Measurements from ENCODE around the gene ATP4A.

Gene ATP4A

DNA sequence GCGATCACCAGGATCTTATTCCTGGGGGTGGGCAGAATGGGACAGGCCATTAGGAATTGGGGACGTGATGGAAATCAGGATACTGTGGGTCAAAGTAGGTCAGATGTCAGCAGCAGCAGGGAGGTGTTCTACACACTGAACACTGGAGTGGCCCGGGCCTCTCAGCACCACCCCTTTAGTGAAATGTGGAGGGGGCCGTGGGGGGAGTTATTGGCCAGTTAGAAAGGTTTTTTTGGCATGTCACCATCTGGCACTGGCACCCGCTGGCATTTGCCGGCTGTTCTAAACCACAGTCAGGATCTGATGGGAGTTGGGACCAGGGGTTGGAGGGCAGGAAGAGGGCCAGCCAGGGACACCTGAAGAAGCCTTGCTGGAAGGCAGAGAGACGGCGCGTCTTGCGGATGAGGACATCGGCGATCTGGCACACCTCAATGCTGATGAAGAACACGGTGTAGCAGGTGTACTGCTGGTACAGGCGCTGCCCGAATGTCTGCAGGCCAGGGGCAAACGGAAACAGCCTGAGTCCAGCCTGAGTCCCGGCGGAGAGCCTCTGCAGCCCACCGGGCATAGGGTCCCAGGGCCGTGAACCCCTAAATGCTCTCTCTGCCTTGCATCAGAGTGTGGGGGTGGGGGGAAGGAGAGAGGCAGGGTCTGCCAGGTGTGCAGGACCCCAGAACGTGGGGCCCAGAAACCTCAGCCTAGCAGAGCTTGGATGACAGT lies 12.2 kb downstream of the ATP4A start:
- Histone ChIP-seq H3K27me3 (ENCODE audit: control insufficient read depth in 1 of 2, insufficient read depth in 2 of 2, low read length in 2 of 2) (peaks cover 0 to 3% of the 10 kb centered on the region in 2 donors), H3K27ac (ENCODE audit: low read depth, low read length) (no peak overlapping the region)

DNA sequence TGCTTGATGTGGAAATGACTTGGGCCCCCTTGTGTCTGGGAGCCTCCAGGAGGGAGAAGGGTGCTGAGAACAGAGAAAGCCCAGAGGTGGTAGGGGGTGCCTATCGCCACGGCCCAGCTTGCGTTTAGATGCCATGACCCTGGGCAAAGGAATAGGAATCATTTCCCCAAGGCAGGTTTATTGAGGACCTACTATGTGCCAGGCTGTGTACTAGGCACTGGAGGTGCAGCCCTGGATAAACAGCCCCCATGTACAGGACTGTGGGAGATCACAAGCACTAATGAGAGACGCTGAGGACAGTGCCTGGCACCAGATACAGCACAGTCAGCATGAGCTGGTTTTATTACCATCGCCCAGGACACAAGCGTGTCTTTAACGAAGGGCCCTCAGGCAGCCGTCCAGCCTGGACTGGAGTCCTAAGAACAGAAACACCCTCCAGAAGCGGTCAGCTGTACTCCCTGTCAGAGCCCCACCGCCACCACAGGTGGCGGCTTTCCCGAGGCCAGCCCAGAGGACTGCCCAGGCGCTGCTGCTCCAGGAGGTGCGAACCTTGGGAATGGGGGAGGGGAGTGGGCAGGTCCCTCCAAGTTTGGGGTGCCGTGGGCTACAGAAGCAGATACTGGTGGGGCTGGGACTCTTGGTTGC lies 13.5 kb downstream of the ATP4A start:
- no peaks in the 10 kb centered on the region for H3K9me3 ChIP-seq (ENCODE audit: control insufficient read depth in 1 of 2, low read length in 2 of 2)
- H3K4me3 ChIP-seq (ENCODE audit: low read depth in 1 of 2, low read length in 2 of 2) = no peak overlapping the region
- no peak overlapping the region for H3K27ac ChIP-seq (ENCODE audit: low read depth, low read length)
- peaks cover 0 to 5% of the 10 kb centered on the region in 2 donors for H3K36me3 ChIP-seq (ENCODE audit: control insufficient read depth in 1 of 2, insufficient read depth in 2 of 2, low read length in 2 of 2)
- H3K9ac ChIP-seq (ENCODE audit: low read depth in 1 of 2, low read length in 2 of 2) = no peak overlapping the region
- no peaks in the 10 kb centered on the region for H3K27me3 ChIP-seq (ENCODE audit: control insufficient read depth in 1 of 2, insufficient read depth in 2 of 2, low read length in 2 of 2)
- peaks cover 9 to 11% of the 10 kb centered on the region in 2 donors for H3K4me1 ChIP-seq (ENCODE audit: control insufficient read depth in 1 of 2, insufficient read depth in 2 of 2, low read length in 2 of 2)

More for the DNA sequence above, 12.2 kb downstream of the ATP4A start:
- H3K4me1 ChIP-seq (ENCODE audit: control insufficient read depth in 1 of 2, insufficient read depth in 2 of 2, low read length in 2 of 2) = peaks cover 7 to 8% of the 10 kb centered on the region in 2 donors
- no peak overlapping the region for H3K9ac ChIP-seq (ENCODE audit: low read depth in 1 of 2, low read length in 2 of 2)
- peaks cover 0 to 5% of the 10 kb centered on the region in 2 donors for H3K36me3 ChIP-seq (ENCODE audit: control insufficient read depth in 1 of 2, insufficient read depth in 2 of 2, low read length in 2 of 2)
- H3K4me3 ChIP-seq (ENCODE audit: low read depth in 1 of 2, low read length in 2 of 2) = no peak overlapping the region
- no peaks in the 10 kb centered on the region for H3K9me3 ChIP-seq (ENCODE audit: control insufficient read depth in 1 of 2, low read length in 2 of 2)

- Histone ChIP-seq H3K27me3 (ENCODE audit: control insufficient read depth in 1 of 2, insufficient read depth in 2 of 2, low read length in 2 of 2) (no peaks in the 10 kb centered on the region), H3K4me3 (ENCODE audit: low read depth in 1 of 2, low read length in 2 of 2) (no peak overlapping the region), H3K27ac (ENCODE audit: low read depth, low read length) (no peak overlapping the region), H3K9ac (ENCODE audit: low read depth in 1 of 2, low read length in 2 of 2) (no peak overlapping the region), H3K4me1 (ENCODE audit: control insufficient read depth in 1 of 2, insufficient read depth in 2 of 2, low read length in 2 of 2) (peaks cover 16% of the 10 kb centered on the region in 2 donors), H3K9me3 (ENCODE audit: control insufficient read depth in 1 of 2, low read length in 2 of 2) (no peaks in the 10 kb centered on the region), H3K36me3 (ENCODE audit: control insufficient read depth in 1 of 2, insufficient read depth in 2 of 2, low read length in 2 of 2) (peaks cover 0 to 5% of the 10 kb centered on the region in 2 donors)
These were observed 14.2 kb downstream of the ATP4A start for GRCh38 chr19:35549174-35549788.

DNA sequence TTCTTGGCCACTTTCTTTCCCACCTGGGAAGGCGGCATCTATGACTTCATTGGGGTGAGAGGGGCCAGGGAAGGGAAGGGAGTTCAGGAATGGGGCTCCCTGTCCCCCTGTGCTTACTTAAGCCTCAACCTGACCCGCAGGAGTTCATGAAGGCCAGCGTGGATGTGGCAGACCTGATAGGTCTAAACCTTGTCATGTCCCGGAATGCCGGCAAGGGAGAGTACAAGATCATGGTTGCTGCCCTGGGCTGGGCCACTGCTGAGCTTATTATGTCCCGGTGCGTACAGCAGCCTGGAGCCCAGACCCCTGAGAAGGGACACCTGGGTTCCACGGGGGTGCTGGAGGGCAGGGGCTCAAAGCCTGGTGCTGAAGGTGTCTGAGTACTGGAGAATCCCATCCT lies 16.9 kb downstream of the ATP4A start:
- Histone ChIP-seq H3K4me3 (ENCODE audit: low read depth in 1 of 2, low read length in 2 of 2) (peak overlapping the region; percentile 85 to 92), H3K4me1 (ENCODE audit: control insufficient read depth in 1 of 2, insufficient read depth in 2 of 2, low read length in 2 of 2) (peaks cover 16% of the 10 kb centered on the region in 2 donors), H3K27me3 (ENCODE audit: control insufficient read depth in 1 of 2, insufficient read depth in 2 of 2, low read length in 2 of 2) (no peaks in the 10 kb centered on the region), H3K27ac (ENCODE audit: low read depth, low read length) (no peak overlapping the region), H3K36me3 (ENCODE audit: control insufficient read depth in 1 of 2, insufficient read depth in 2 of 2, low read length in 2 of 2) (peaks cover 0 to 5% of the 10 kb centered on the region in 2 donors), H3K9ac (ENCODE audit: low read depth in 1 of 2, low read length in 2 of 2) (peak overlapping the region; percentile 70 to 83), H3K9me3 (ENCODE audit: control insufficient read depth in 1 of 2, low read length in 2 of 2) (no peaks in the 10 kb centered on the region)

- peaks cover 16% of the 10 kb centered on the region in 2 donors for H3K4me1 ChIP-seq (ENCODE audit: control insufficient read depth in 1 of 2, insufficient read depth in 2 of 2, low read length in 2 of 2)
- peak overlapping the region; percentile 85 to 92 for H3K4me3 ChIP-seq (ENCODE audit: low read depth in 1 of 2, low read length in 2 of 2)
- peaks cover 0 to 5% of the 10 kb centered on the region in 2 donors for H3K36me3 ChIP-seq (ENCODE audit: control insufficient read depth in 1 of 2, insufficient read depth in 2 of 2, low read length in 2 of 2)
- no peaks in the 10 kb centered on the region for H3K9me3 ChIP-seq (ENCODE audit: control insufficient read depth in 1 of 2, low read length in 2 of 2)
- no peaks in the 10 kb centered on the region for H3K27me3 ChIP-seq (ENCODE audit: control insufficient read depth in 1 of 2, insufficient read depth in 2 of 2, low read length in 2 of 2)
- no peak overlapping the region for H3K27ac ChIP-seq (ENCODE audit: low read depth, low read length)
- peak overlapping the region; percentile 70 to 83 for H3K9ac ChIP-seq (ENCODE audit: low read depth in 1 of 2, low read length in 2 of 2)
These were observed 17.5 kb downstream of the ATP4A start for GRCh38 chr19:35545855-35546381.

DNA sequence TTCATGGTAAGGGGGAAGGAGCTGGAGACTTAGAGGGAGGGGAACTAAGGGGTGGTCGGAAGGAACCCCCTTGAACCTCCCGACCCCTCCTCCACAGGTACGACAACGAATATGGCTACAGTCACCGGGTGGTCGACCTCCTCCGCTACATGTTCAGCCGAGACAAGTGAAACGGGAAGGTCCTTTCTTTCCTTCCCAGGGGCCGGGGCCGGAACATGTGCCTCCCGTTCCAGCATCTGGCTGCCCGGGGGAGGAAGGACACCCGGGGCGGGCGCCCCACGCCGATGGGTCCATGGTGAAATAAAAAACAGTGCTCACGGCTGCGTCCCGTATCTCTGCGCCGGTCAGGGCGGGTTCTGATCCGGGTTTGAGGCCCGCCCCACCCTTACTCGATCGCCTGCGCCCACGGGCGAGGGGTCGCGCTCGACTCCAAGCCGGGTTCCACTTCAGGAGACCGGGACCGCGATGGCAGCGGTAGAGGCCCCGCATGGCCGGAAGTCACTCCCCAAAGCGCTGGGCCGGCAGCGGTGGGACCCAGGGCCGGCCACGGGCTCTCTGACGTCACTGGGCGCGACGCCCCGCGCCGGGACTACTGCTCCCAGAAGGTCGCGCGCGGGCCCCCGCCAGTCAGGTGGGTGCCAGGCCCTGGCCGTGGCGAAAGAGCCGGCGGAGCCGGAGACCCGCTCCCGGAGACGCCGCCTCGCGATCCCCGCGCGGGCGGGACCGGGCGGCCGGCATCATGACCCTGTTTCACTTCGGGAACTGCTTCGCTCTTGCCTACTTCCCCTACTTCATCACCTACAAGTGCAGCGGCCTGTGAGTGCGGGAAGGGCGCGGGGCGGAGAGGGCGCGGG lies 18.2 kb downstream of the ATP4A start, which contains the start of gene TMEM147:
TSS of gene TMEM147 (plus strand) at position 626 of the 854 bp plus-strand sequence. CDS start at position 740, 114 bp downstream.
- Histone ChIP-seq H3K4me3 (ENCODE audit: low read depth in 1 of 2, low read length in 2 of 2) (peak within 1 kb of the TSS; percentile 85 to 92), H3K27me3 (ENCODE audit: control insufficient read depth in 1 of 2, insufficient read depth in 2 of 2, low read length in 2 of 2) (no peaks in the 10 kb centered on the region), H3K4me1 (ENCODE audit: control insufficient read depth in 1 of 2, insufficient read depth in 2 of 2, low read length in 2 of 2) (peaks cover 16% of the 10 kb centered on the region in 2 donors), H3K9me3 (ENCODE audit: control insufficient read depth in 1 of 2, low read length in 2 of 2) (no peaks in the 10 kb centered on the region), H3K36me3 (ENCODE audit: control insufficient read depth in 1 of 2, insufficient read depth in 2 of 2, low read length in 2 of 2) (peaks cover 0 to 5% of the 10 kb centered on the region in 2 donors), H3K9ac (ENCODE audit: low read depth in 1 of 2, low read length in 2 of 2) (peak within 1 kb of the TSS; percentile 83), H3K27ac (ENCODE audit: low read depth, low read length) (no peak within 1 kb of the TSS)

- H3K9me3 ChIP-seq (ENCODE audit: control insufficient read depth in 1 of 2, low read length in 2 of 2) = no peaks in the 10 kb centered on the region
- peak overlapping the region; percentile 83 for H3K9ac ChIP-seq (ENCODE audit: low read depth in 1 of 2, low read length in 2 of 2)
- H3K27me3 ChIP-seq (ENCODE audit: control insufficient read depth in 1 of 2, insufficient read depth in 2 of 2, low read length in 2 of 2) = no peaks in the 10 kb centered on the region
- H3K4me3 ChIP-seq (ENCODE audit: low read depth in 1 of 2, low read length in 2 of 2) = peak overlapping the region; percentile 85 to 92
- peaks cover 0 to 5% of the 10 kb centered on the region in 2 donors for H3K36me3 ChIP-seq (ENCODE audit: control insufficient read depth in 1 of 2, insufficient read depth in 2 of 2, low read length in 2 of 2)
- peaks cover 16% of the 10 kb centered on the region in 2 donors for H3K4me1 ChIP-seq (ENCODE audit: control insufficient read depth in 1 of 2, insufficient read depth in 2 of 2, low read length in 2 of 2)
- no peak overlapping the region for H3K27ac ChIP-seq (ENCODE audit: low read depth, low read length)
These were observed 19.2 kb downstream of the ATP4A start for GRCh38 chr19:35544110-35544802.

DNA sequence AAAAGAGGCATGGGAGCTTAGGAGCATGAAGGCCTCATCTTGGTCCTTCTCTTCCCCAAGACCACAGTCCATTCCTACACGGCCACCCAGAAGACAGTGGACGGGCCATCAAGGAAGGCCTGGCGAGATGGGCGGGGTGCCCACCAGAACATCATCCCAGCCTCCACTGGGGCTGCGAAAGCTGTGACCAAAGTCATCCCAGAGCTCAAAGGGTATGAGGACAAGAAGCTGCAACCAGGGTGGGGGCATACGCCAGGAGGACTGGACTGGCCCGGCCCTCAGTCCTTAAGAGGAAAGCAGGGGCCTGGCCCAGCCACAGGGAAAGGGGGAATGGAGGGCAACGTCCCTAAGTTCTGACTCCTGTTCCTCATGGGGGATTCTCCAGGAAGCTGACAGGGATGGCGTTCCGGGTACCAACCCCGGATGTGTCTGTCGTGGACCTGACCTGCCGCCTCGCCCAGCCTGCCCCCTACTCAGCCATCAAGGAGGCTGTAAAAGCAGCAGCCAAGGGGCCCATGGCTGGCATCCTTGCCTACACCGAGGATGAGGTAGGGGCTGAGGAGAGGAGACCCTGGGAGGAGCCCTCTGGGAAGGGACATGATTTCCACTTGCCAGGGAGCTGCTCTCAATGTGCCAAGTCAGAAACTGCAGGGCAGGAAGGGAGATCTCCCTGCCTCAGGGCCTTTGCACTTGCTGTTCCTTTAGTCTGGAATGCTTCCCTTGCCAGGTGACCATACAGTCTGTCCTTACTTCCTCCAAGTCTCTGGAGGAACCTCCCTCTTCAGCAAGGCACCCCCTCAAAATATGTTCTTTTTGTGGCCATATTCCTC lies 20.0 kb downstream of the ATP4A start:
- no peaks in the 10 kb centered on the region for H3K27me3 ChIP-seq (ENCODE audit: control insufficient read depth in 1 of 2, insufficient read depth in 2 of 2, low read length in 2 of 2)
- no peaks in the 10 kb centered on the region for H3K9me3 ChIP-seq (ENCODE audit: control insufficient read depth in 1 of 2, low read length in 2 of 2)
- no peak overlapping the region for H3K9ac ChIP-seq (ENCODE audit: low read depth in 1 of 2, low read length in 2 of 2)
- peaks cover 16% of the 10 kb centered on the region in 2 donors for H3K4me1 ChIP-seq (ENCODE audit: control insufficient read depth in 1 of 2, insufficient read depth in 2 of 2, low read length in 2 of 2)
- H3K36me3 ChIP-seq (ENCODE audit: control insufficient read depth in 1 of 2, insufficient read depth in 2 of 2, low read length in 2 of 2) = peaks cover 0 to 5% of the 10 kb centered on the region in 2 donors
- H3K4me3 ChIP-seq (ENCODE audit: low read depth in 1 of 2, low read length in 2 of 2) = no peak overlapping the region
- no peak overlapping the region for H3K27ac ChIP-seq (ENCODE audit: low read depth, low read length)

All from duodenal mucosa (tissue), 2 donors.